Activated B cell treated with CpG ODN at 0.5 μM for 24 hours (primary cell): Measurements from ENCODE around the gene PNMA6F. TPM values are rescaled to one million over a fixed set of nuclear protein-coding genes. Genes with fewer than 3 reads are reported as not detected.

Experiments
- ATAC-seq: fragments of 200-7000 bp; cut with Tn5 transposase; one replicate; pipeline ENCODE4 v1.10.0; 2021; ENCODE audit warnings: low read depth, mild to moderate bottlenecking, moderate library complexity
- CTCF ChIA-PET: fragments of 350-600 bp; sonication (Branson Sonifier 250); formaldehyde crosslinking; loops from one replicate; lab custom pipeline; 2021; ENCODE audit warnings: antibody characterized with exemption; lab: Charles Lee
- POLR2A ChIA-PET: fragments of 350-600 bp; sonication (Branson Sonifier 250); formaldehyde crosslinking; loops from one replicate; lab custom pipeline; 2021; ENCODE audit warnings: antibody characterized with exemption; lab: Charles Lee
- DNase-seq: peaks from one replicate; pipeline ENCODE4 v3.0.0; 2022
- H3K27ac Mint-ChIP-seq: one replicate; pipeline ENCODE4 v1.8.0; 2020; ENCODE audit warnings: mixed read lengths
- H3K27me3 Mint-ChIP-seq: one replicate; pipeline ENCODE4 v1.8.0; 2021; ENCODE audit warnings: mixed read lengths
- H3K36me3 Mint-ChIP-seq: one replicate; pipeline ENCODE4 v1.8.0; 2021; ENCODE audit warnings: low read depth, mixed read lengths
- H3K4me1 Mint-ChIP-seq: one replicate; pipeline ENCODE4 v1.8.0; 2021; ENCODE audit warnings: mixed read lengths
- H3K4me3 Mint-ChIP-seq: one replicate; pipeline ENCODE4 v1.8.0; 2020; ENCODE audit warnings: mild to moderate bottlenecking, mixed read lengths
- H3K9me3 Mint-ChIP-seq: one replicate; pipeline ENCODE4 v1.8.0; 2020; ENCODE audit warnings: mixed read lengths
- intact Hi-C: fragments of 100-400 bp; cut with micrococcal nuclease; formaldehyde crosslinking; loops from one replicate; pipeline ENCODE4 v1.15.1; 2024
- total RNA-seq: library from RNA; stranded (reverse); gene quantifications from 2 replicates; pipeline ENCODE4 v1.2.3, GENCODE V29; 2022
- TF ChIP-seq, protein P1 (sequence below): fragments of 200-600 bp; IDR thresholded peaks from one replicate; pipeline ENCODE4 v1.8.0; 2022; ENCODE audit warnings: antibody characterized with exemption, mild to moderate bottlenecking

The PNMA6F gene
- total RNA-seq, 1 donor from 2014 or later: not detected

DNA sequence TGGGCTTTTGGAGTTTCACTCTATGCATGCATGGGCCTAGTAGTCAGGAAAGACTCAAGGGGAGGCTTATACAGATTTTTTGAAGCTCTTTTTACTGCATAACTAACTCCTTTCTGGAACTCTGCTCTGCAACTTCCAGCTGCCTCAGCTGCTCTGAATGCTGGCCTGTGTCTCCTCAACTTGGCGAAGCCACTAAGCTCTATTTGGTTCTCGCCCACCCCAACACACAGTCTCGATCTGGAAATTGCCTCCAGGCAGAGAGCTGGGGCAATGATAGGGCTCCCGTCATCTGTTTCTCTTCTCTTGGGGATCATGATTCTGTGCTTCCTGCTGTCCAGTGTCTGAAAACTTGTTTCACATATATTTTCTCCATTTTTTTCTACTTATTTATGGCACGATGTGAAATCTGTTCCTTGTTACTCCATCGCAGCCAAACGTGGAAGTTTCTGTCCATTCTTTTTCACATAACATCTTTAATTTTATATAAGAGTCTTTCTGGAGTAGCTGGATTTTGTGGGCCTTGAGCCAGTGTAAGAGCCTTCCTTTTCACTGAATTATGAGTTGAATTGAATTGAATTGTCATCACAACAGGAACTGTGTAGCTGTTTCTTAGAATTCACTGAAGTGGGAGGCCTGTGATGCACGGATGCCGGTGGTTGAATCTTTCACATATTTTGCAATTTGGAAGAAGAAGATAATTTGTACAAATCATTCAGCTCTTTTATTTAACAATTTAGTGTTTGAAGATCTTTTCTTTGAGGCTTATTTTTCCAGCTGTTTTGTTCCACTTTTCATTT is 21.4 kb upstream of the PNMA6F start:
- Mint-ChIP-seq H3K27ac (no peak overlapping the region), H3K4me3 (no peak overlapping the region), H3K36me3 (peaks cover 70% of the 10 kb centered on the region), H3K9me3 (peaks cover 5% of the 10 kb centered on the region), H3K27me3 (no peaks in the 10 kb centered on the region), H3K4me1 (peaks cover 30% of the 10 kb centered on the region)
- ATAC-seq: no peak
- DNase-seq: no peak
- TF ChIP-seq, protein P1, sequence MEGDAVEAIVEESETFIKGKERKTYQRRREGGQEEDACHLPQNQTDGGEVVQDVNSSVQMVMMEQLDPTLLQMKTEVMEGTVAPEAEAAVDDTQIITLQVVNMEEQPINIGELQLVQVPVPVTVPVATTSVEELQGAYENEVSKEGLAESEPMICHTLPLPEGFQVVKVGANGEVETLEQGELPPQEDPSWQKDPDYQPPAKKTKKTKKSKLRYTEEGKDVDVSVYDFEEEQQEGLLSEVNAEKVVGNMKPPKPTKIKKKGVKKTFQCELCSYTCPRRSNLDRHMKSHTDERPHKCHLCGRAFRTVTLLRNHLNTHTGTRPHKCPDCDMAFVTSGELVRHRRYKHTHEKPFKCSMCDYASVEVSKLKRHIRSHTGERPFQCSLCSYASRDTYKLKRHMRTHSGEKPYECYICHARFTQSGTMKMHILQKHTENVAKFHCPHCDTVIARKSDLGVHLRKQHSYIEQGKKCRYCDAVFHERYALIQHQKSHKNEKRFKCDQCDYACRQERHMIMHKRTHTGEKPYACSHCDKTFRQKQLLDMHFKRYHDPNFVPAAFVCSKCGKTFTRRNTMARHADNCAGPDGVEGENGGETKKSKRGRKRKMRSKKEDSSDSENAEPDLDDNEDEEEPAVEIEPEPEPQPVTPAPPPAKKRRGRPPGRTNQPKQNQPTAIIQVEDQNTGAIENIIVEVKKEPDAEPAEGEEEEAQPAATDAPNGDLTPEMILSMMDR: no peak
- POLR2A ChIA-PET: no interaction called here
- intact Hi-C loops: no loop called here
- CTCF ChIA-PET: no interaction called here

DNA sequence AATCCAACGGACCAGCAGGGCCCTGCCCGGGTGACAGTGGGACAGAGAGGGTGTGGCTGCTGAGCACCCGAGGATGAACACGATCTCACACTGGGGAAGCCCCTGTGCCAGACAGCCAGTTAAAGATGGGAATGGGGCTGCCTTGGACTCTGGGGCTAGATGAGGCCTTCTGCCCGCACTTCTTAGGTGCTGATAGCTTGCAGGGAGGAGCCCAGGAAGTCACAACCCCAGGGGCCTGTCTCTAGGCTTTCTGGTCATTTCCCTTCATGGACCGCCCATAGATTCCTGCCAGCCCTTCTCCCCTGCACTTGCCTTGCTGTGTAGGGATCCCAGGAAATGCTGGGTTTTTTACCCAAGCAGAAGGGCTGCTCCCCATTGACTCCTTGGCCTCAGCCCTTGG is 18.5 kb upstream of the PNMA6F start:
- peaks cover 62% of the 10 kb centered on the region for H3K36me3 Mint-ChIP-seq
- ChIA-PET CTCF (no interaction called here), POLR2A (no interaction called here)
- no peak overlapping the region for H3K27ac Mint-ChIP-seq
- peaks cover 56% of the 10 kb centered on the region for H3K4me1 Mint-ChIP-seq
- no peak overlapping the region for H3K4me3 Mint-ChIP-seq
- ATAC-seq (no peak), DNase-seq (no peak)
- no peaks in the 10 kb centered on the region for H3K27me3 Mint-ChIP-seq
- intact Hi-C loops: no loop called here
- peaks cover 5% of the 10 kb centered on the region for H3K9me3 Mint-ChIP-seq
- TF ChIP-seq, protein P1: no peak

DNA sequence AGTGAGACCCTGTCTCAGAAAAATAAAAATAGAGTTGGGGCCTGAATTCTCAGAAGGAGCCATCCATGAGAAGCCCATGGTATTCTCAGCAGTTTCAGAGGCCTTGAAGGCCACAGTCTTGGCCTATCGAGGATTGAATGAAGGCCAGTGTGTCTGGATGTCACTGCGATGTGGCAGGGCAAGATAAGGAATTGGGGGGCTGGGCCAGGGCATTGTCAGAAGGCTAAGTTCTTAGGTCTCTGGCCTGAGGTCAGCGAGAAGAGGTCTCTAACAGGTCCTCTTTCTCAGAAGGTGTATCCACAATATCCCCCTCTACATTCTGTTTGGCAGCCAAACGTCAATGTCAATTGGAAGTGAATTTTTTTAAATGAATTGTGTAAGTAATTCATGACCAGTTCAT is 18.1 kb upstream of the PNMA6F start:
- no peak overlapping the region for H3K4me3 Mint-ChIP-seq
- H3K27me3 Mint-ChIP-seq: no peaks in the 10 kb centered on the region
- ChIA-PET CTCF (no interaction called here), POLR2A (no interaction called here)
- TF ChIP-seq, protein P1: no peak
- H3K9me3 Mint-ChIP-seq: peaks cover 5% of the 10 kb centered on the region
- H3K36me3 Mint-ChIP-seq: peaks cover 58% of the 10 kb centered on the region
- H3K27ac Mint-ChIP-seq: no peak overlapping the region
- DNase-seq (no peak), ATAC-seq (no peak)
- intact Hi-C loops: loop anchor here (5.0 kb wide), 1 partner anchor 73 kb away; the partner anchor contains the start of gene ZFP92
- H3K4me1 Mint-ChIP-seq: peaks cover 59% of the 10 kb centered on the region

DNA sequence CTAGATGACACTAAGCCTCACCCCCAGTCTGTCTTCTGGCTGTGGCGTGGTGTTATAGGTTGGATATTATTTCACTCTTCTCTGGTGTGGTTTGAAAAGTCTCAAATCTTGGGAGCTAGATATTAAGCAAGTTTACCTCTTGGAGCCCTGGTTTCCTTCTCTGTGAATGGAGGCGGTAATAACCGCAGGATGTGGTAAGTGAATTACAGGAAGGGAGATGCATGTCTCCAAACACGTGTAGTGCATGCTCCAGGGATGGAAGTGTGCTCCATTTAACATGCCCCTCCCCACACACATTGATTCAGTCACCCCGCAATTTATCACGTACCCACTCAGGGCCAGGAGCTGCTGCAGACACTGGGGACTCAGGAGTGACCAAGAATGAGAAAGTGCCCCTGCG is 17.3 kb upstream of the PNMA6F start:
- intact Hi-C loops: loop anchor here (5.0 kb wide), 1 partner anchor 73 kb away; the partner anchor contains the start of gene ZFP92
- POLR2A ChIA-PET: no interaction called here
- Mint-ChIP-seq H3K27me3 (no peaks in the 10 kb centered on the region), H3K36me3 (peaks cover 51% of the 10 kb centered on the region), H3K4me3 (no peak overlapping the region), H3K4me1 (peaks cover 59% of the 10 kb centered on the region), H3K27ac (no peak overlapping the region), H3K9me3 (peaks cover 5% of the 10 kb centered on the region)
- ATAC-seq (no peak), DNase-seq (no peak)
- CTCF ChIA-PET: no interaction called here
- TF ChIP-seq, protein P1: no peak

DNA sequence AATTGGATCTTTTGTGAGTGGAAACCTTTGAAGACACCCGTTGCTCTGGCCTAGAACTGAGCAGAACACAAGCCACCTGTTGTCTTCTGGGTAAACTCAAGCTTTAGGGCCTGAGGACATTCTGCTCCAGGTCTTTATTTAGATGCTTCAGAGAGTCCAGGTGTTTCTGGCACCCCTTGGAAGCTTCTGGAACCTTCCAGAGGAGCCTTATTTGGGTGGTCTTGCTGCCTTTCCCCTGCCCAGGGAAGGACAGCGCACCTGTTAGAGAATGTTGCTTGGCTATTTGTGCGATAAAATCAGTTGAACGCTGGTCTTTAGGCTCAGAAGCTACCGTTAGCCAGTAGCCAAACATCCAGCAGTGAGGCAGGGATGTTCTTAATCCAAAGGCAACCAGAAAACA is 15.4 kb upstream of the PNMA6F start:
- ChIA-PET CTCF (no interaction called here), POLR2A (no interaction called here)
- TF ChIP-seq, protein P1: no peak
- peak overlapping the region; percentile 50 for H3K27ac Mint-ChIP-seq
- H3K9me3 Mint-ChIP-seq: peaks cover 4% of the 10 kb centered on the region
- peaks cover 36% of the 10 kb centered on the region for H3K36me3 Mint-ChIP-seq
- H3K4me3 Mint-ChIP-seq: no peak overlapping the region
- peaks cover 57% of the 10 kb centered on the region for H3K4me1 Mint-ChIP-seq
- ATAC-seq (no peak), DNase-seq (no peak)
- intact Hi-C loops: loop anchor here (5.0 kb wide), 1 partner anchor 75 kb away; the partner anchor contains the start of gene ZFP92
- H3K27me3 Mint-ChIP-seq: no peaks in the 10 kb centered on the region
